ENCODE data around the gene HERC2. TPM values are rescaled to one million over a fixed set of nuclear protein-coding genes. Genes with fewer than 3 reads are reported as not detected.
A peak's percentile ranks its signal among the peaks of the same experiment; 100 is the strongest.

The HERC2 gene
- polyA plus RNA-seq, 6 donors from 2014 or later = 2.4 to 16.9 (median 9.7) TPM

- DNase-seq (no peak), ATAC-seq (ENCODE audit: low read depth in 2 of 2) (no peak)
- peaks cover 6 to 15% of the 10 kb centered on the region in 2 donors for H3K36me3 Mint-ChIP-seq
- peaks cover 9 to 22% (median 14%) of the 10 kb centered on the region in 3 donors for H3K4me1 Mint-ChIP-seq
- H3K27me3 Mint-ChIP-seq = peaks cover 9 to 48% (median 35%) of the 10 kb centered on the region in 3 donors
- H3K27ac Mint-ChIP-seq = peak overlapping the region in 1 of 6 donors; percentile 33
- H3K4me3 Mint-ChIP-seq = peak overlapping the region; percentile 12 to 87 (median 80)
- peaks cover 0 to 2% (median 0%) of the 10 kb centered on the region in 7 donors for H3K9me3 Mint-ChIP-seq
Observed at GRCh38 chr15:28105793-28106192, 216.2 kb downstream of the HERC2 start.

DNA sequence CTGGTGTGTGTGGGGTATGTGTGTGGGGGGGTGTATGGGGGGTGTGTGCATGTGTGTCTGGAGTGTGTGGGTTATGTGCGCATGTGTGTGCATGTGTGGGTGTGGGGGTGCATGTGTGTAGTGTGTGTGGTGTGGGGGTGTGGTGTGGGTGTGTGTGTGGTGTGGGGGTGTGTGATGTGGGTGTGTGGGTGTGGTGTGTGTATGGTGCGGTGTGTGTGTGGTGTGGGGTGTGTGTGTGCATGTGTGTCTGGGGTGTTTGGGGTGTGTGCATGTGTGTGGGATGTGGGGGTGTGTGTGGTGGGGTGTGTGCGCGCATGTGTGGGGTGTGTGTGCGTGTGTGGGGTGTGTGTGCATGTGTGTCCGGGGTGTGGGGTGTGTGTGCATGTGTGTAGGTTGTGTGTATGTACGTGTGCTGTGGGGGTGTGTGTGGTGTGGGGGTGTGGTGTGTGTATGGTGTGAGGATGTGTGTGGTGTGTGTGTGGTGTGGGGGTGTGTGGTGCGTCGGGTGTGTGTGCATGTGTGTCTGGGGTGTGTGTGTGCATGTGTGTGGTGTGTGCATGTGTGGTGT lies 216.7 kb downstream of the HERC2 start:
- ATAC-seq (ENCODE audit: low read depth in 2 of 2) (no peak), DNase-seq (no peak)
- Mint-ChIP-seq H3K27ac (peak overlapping the region in 1 of 6 donors; percentile 33), H3K4me3 (peak overlapping the region in 5 of 8 donors; percentile 73 to 87 (median 80)), H3K4me1 (peaks cover 9 to 23% (median 15%) of the 10 kb centered on the region in 3 donors), H3K9me3 (peaks cover 0 to 2% (median 0%) of the 10 kb centered on the region in 7 donors), H3K27me3 (peaks cover 12 to 51% (median 39%) of the 10 kb centered on the region in 3 donors), H3K36me3 (peaks cover 6 to 18% of the 10 kb centered on the region in 2 donors)

DNA sequence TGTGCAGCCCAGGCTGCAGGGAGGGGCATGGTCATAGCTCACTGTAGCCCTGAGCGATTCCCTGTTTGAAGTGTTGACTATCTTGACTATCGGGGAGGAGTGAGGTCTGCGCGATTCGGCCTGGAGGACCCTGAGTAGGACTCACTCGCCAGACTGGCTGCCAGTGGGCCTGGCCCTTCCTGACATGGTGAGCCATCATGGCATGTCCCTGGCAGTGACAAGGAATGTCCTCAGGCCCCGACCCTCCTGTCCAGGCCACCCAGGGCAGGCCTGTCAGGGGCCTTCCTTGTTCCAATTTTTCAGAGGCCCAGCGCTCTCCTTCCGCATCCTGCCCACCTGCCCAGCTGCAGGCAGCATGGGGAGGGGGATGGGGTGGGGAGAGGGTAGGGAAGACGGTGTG lies 217.7 kb downstream of the HERC2 start:
- no peak overlapping the region for H3K4me3 Mint-ChIP-seq
- DNase-seq (no peak), ATAC-seq (ENCODE audit: low read depth in 2 of 2) (no peak)
- peaks cover 21 to 61% (median 49%) of the 10 kb centered on the region in 3 donors for H3K27me3 Mint-ChIP-seq
- peaks cover 0 to 3% (median 0%) of the 10 kb centered on the region in 7 donors for H3K9me3 Mint-ChIP-seq
- no peak overlapping the region for H3K27ac Mint-ChIP-seq
- H3K36me3 Mint-ChIP-seq = peaks cover 6 to 27% of the 10 kb centered on the region in 2 donors
- H3K4me1 Mint-ChIP-seq = peaks cover 16 to 31% (median 25%) of the 10 kb centered on the region in 3 donors

GRCh38 chr15:28103831-28104230 lies 218.1 kb downstream of the HERC2 start:
- Mint-ChIP-seq H3K9me3 (peaks cover 0 to 3% (median 0%) of the 10 kb centered on the region in 7 donors), H3K36me3 (peaks cover 6 to 27% of the 10 kb centered on the region in 2 donors), H3K4me3 (no peak overlapping the region), H3K27ac (peak overlapping the region in 1 of 6 donors; percentile 44), H3K27me3 (peaks cover 21 to 61% (median 50%) of the 10 kb centered on the region in 3 donors), H3K4me1 (peaks cover 18 to 31% (median 25%) of the 10 kb centered on the region in 3 donors)
- DNase-seq (no peak), ATAC-seq (ENCODE audit: low read depth in 2 of 2) (no peak)

GRCh38 chr15:28101983-28102441 lies 220.0 kb downstream of the HERC2 start:
- DNase-seq = no peak
- H3K27me3 Mint-ChIP-seq = peaks cover 24 to 69% (median 63%) of the 10 kb centered on the region in 3 donors
- H3K4me3 Mint-ChIP-seq = no peak overlapping the region
- H3K27ac Mint-ChIP-seq = no peak overlapping the region
- no peak for ATAC-seq (ENCODE audit: low read depth in 2 of 2)
- peaks cover 0 to 3% (median 0%) of the 10 kb centered on the region in 7 donors for H3K9me3 Mint-ChIP-seq
- peaks cover 6 to 27% of the 10 kb centered on the region in 2 donors for H3K36me3 Mint-ChIP-seq
- peaks cover 33 to 38% (median 35%) of the 10 kb centered on the region in 3 donors for H3K4me1 Mint-ChIP-seq

DNA sequence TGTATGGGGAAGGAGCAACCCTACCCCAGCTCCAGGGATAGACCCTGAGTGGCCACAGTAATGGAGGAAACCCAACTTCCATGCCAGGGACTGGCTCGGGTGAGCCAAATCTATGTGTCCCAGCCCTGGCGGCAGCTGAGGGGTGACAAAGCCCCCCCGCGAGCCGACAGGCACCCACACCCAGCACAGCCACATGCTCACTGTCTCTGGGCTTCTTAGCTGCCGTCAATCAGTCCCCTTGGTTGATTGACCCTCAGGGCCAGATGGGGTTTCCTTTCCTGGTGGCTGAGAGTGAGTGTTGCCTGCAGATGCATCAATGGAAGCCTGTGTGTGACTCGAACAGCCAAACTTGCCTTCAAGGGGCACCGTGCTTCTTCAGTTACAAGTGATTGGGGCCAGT lies 220.8 kb downstream of the HERC2 start:
- peaks cover 26 to 70% (median 62%) of the 10 kb centered on the region in 3 donors for H3K27me3 Mint-ChIP-seq
- H3K9me3 Mint-ChIP-seq = peaks cover 0 to 3% (median 0%) of the 10 kb centered on the region in 7 donors
- H3K27ac Mint-ChIP-seq = no peak overlapping the region
- ATAC-seq (ENCODE audit: low read depth in 2 of 2) (no peak), DNase-seq (no peak)
- peaks cover 6 to 27% of the 10 kb centered on the region in 2 donors for H3K36me3 Mint-ChIP-seq
- peaks cover 34 to 40% (median 35%) of the 10 kb centered on the region in 3 donors for H3K4me1 Mint-ChIP-seq
- H3K4me3 Mint-ChIP-seq = no peak overlapping the region

- Mint-ChIP-seq H3K27ac (no peak overlapping the region), H3K27me3 (peaks cover 32 to 70% (median 56%) of the 10 kb centered on the region in 3 donors), H3K36me3 (peaks cover 6 to 21% of the 10 kb centered on the region in 2 donors)
Observed at GRCh38 chr15:28100516-28101195, 221.3 kb downstream of the HERC2 start.

GRCh38 chr15:28099555-28100140 lies 222.3 kb downstream of the HERC2 start:
- Mint-ChIP-seq H3K4me3 (peak overlapping the region in 7 of 8 donors; percentile 6 to 89 (median 63)), H3K27me3 (peaks cover 36 to 64% (median 46%) of the 10 kb centered on the region in 3 donors), H3K4me1 (peaks cover 23 to 37% (median 34%) of the 10 kb centered on the region in 3 donors), H3K36me3 (peaks cover 6 to 19% of the 10 kb centered on the region in 2 donors), H3K27ac (peak overlapping the region in 2 of 6 donors; percentile 0 to 48), H3K9me3 (peaks cover 0 to 3% (median 0%) of the 10 kb centered on the region in 7 donors)
- no peak for ATAC-seq (ENCODE audit: low read depth in 2 of 2)
- no peak for DNase-seq

More at GRCh38 chr15:28100516-28101195, 221.3 kb downstream of the HERC2 start:
- peaks cover 0 to 3% (median 0%) of the 10 kb centered on the region in 7 donors for H3K9me3 Mint-ChIP-seq
- ATAC-seq (ENCODE audit: low read depth in 2 of 2) (no peak), DNase-seq (no peak)
- peaks cover 29 to 40% (median 35%) of the 10 kb centered on the region in 3 donors for H3K4me1 Mint-ChIP-seq
- H3K4me3 Mint-ChIP-seq = no peak overlapping the region

- Mint-ChIP-seq H3K4me3 (peak within 1 kb of the TSS; percentile 39 to 89 (median 78)), H3K36me3 (peaks cover 6 to 19% of the 10 kb centered on the region in 2 donors), H3K27me3 (peaks cover 37 to 60% (median 43%) of the 10 kb centered on the region in 3 donors), H3K9me3 (peaks cover 0 to 3% (median 1%) of the 10 kb centered on the region in 7 donors), H3K4me1 (peaks cover 22 to 40% (median 37%) of the 10 kb centered on the region in 3 donors), H3K27ac (peak within 1 kb of the TSS in 2 of 6 donors; percentile 48 to 68)
- ATAC-seq (ENCODE audit: low read depth in 2 of 2) (peak; percentile 9 to 15), DNase-seq (peak; percentile 54)
Observed at GRCh38 chr15:28098766-28099554, 223.0 kb downstream of the HERC2 start, which contains the start of gene OCA2. TSS of gene OCA2 (minus strand) at chr15:28099315. CDS start at chr15:28081874, 17,441 bp downstream.

DNA sequence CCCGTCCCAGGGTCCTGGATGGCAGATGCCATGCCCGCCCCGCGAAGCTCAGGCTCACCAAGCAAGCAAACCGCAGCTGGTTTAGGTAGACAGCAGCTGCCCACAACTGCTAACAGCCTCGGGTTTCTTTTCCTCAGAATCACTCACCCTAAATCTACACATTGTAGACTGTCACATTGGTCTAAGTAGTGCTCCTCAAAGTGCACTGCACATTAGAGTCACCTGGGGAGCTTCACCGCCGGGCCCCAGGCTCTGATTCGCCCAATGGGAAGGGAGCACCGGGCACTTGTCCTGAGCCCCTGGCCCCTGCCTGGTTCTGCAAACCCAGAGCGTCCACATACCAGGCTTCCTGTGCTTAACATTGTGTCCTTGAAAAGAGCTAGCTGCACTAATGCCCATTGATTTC lies 223.6 kb downstream of the HERC2 start:
- Mint-ChIP-seq H3K9me3 (peaks cover 0 to 5% (median 2%) of the 10 kb centered on the region in 7 donors), H3K4me3 (peak overlapping the region in 7 of 8 donors; percentile 39 to 83 (median 77)), H3K27me3 (peaks cover 43 to 60% (median 43%) of the 10 kb centered on the region in 3 donors), H3K27ac (peak overlapping the region in 1 of 6 donors; percentile 68), H3K36me3 (peaks cover 4 to 17% of the 10 kb centered on the region in 2 donors), H3K4me1 (peaks cover 25 to 45% (median 41%) of the 10 kb centered on the region in 3 donors)
- no peak for ATAC-seq (ENCODE audit: low read depth in 2 of 2)
- no peak for DNase-seq

DNA sequence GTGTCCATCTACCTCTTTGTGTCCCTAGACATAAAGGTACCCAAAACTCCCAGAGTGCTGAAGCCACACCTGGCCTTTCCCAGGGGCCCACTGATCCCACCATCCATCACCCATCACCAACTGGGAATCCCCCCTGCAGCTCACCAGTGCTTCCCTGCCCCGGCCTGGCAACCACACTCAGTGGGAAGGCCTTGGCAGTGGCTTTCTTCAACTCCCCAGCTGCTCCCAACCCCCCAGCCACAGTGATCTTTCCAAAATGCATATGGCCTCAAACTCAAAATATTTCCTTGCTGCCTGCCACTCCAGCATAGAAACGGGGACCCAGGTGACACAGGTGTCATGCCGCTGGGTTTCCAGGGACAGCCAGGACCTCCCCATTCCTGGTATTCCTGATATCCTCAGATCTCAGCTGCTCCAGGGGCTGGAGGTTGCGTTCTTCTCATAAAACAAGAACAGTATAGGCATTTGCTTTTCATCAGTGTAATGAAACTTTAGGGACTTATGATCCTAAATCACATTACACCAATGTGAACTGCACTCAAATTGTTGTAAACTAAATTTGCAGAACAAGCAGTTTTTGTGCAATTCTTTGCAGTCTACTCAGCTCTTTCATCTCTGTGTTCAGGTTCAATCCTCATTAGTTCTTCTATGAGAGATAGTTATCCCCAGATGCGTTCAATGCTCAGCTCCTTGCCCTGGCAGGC lies 224.2 kb downstream of the HERC2 start:
- H3K4me3 Mint-ChIP-seq = peak overlapping the region; percentile 71 to 91 (median 82)
- DNase-seq (no peak), ATAC-seq (ENCODE audit: low read depth in 2 of 2) (no peak)
- H3K36me3 Mint-ChIP-seq = peaks cover 0 to 12% of the 10 kb centered on the region in 2 donors
- peaks cover 43 to 61% (median 46%) of the 10 kb centered on the region in 3 donors for H3K27me3 Mint-ChIP-seq
- peaks cover 22 to 45% (median 41%) of the 10 kb centered on the region in 3 donors for H3K4me1 Mint-ChIP-seq
- peak overlapping the region in 3 of 6 donors; percentile 6 to 78 (median 68) for H3K27ac Mint-ChIP-seq
- H3K9me3 Mint-ChIP-seq = peaks cover 0 to 5% (median 2%) of the 10 kb centered on the region in 7 donors
